K562 treated with DMSO at 1 percent for 48 hours (cell line): ENCODE measurements around the gene ITPA. TPM values are rescaled to one million over a fixed set of nuclear protein-coding genes. Genes with fewer than 3 reads are reported as not detected.

Experiments
- total RNA-seq: library from RNA; unstranded; fragments of 300-600 nt; gene quantifications from 2 replicates; pipeline ENCODE4 v1.2.3, GENCODE V29; 2022; ENCODE audit warnings: low replicate concordance; ENCODE audit errors: extremely low read depth

Gene ITPA
- not detected in 2 replicates for total RNA-seq

DNA sequence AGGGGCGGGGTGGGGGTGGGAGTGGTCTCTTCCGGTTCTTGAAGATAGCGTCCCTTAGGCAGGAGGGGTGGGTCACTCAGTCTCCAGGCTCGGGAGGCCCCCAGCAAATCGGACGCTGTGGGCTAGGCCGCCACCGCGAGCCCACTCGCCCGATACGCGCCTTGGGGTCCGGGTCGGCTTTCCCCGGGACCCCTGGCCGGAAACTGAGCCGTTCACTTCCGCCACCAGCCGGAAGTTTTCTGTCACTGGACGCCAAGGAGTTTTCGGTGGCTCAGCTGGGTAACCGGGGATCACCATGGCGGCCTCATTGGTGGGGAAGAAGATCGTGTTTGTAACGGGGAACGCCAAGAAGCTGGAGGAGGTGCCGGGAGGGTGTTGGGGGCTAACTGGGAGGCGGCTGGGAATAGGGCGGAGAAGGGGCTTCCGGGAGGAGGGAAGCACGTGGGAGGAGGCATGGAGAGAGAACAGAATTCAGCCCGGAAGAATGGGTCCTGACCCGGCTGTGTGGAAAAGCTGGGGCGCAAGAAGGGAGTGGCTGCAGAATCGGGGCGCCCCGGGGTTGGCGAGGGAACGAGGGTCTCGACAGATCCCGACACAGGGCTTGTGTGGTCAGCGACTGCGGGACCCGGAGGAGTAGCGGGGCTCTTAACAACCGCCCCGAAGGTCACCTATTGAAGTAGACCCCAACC lies at the start of gene ITPA:
TSS of gene ITPA (plus strand) at position 242 of the 689 bp plus-strand sequence. CDS start at position 296, 54 bp downstream.

DNA sequence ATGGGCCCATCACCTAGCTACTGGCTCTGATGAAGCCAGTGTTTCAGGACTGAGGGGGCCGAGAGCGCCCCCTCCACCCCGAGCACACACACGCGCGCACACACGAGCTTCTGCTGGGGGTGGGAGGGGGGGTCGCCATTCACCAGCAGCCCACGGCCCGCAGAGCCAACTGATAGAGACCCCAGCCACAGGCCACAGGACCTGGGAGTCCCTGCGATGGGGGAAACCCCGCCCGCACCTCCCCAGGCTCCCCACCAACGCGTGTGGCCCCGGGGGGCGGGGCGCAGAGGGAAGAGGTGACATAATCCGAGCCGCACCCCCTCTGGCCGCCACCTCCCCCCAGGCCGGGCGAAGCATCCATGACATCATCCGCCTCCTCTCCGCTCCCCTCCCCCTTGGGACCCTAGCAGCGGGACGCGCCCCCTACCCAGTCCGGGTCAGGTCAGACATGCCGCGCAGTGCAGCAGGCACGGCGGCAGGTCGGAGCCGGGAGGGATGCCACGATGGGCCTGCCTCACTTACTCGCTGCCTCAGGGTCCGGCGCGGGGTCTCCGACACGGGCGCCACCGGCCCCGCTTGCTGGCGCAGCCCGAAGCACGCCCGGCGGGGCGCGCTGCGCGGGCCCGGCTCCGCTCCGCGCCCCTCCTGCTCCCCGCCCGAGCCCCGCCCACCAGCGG lies 36.2 kb upstream of the ITPA start, which contains the start of gene LZTS3:
TSS of gene LZTS3 (minus strand) at position 617 of the 677 bp plus-strand sequence. CDS start 6,386 bp downstream, outside the sequence.

DNA sequence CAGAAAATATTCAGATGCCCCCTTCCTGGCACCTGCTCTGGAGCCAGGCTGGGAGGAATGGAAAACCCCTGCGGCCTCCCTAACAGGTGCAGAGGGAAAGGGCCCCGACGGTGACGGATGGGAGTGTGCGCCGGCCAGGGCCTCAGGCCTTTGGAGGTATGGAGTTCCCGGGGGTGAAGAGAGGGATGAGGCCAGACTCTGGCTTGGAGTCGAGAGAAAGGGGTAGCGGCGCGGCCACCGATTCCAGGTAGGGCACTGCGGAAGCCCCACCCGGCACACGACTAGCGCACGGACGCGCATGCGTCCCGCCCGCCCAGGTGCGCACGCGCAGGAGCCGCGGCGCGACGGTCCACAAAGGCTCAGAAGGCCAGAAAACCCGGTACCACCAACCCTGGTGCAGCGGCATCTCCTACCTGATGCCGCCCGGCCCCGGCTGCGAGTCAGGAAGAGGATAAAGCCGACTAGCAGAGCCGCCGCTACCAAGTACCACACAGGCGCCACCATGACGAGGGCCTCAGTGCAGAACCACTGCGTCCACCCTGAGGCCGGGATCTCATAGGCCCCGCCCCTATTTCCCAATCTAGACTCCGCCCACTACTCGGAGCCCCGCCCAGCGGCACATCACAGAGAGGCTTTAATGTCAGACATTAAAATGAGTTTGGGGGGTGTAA lies 5.0 kb upstream of the ITPA start, which contains the start of gene DDRGK1:
TSS of gene DDRGK1 (minus strand) at position 559 of the 671 bp plus-strand sequence. CDS start at position 504, 55 bp downstream.

DNA sequence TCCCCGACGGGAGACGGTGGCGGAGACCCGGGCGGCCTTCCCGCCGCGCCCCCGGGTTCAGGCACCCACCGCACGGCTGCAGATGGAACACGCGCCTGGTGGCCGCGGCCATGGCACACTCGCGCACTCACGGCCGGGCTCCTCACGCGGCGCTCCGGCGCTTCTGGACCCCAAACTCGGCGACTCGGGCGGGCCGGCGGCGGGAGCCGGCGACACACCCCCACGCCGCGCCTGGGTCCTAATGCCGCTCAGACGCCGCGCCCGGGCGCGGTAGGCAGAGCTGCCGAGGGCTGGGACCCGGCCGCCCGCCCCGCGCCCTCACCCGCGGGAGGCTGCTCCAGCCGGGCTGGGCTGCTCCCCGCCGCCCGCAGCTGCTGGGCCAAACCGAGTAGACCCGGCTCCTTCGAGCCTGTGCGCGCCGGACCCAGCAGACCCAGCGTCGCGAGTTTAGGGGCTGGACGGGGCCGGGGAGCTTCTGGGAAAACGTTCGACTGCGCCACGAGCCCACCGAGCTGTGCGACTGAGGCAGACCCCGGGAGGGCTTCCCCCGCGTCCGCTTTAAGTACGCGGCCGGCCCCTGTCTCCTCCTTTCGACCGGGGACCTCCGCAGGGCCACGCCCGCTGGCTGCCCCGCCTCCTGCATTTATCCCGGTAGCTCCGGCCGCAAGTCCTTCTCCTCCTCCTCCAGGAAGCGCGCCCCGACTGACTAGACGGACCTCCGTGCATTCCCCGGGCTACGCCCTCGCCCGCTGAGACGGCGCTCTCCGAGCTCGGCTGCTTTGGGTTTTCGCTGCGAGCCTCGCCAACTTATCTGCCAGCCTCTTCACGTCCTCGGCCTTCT lies 29.9 kb downstream of the ITPA start, which contains the start of gene SLC4A11:
TSS of gene SLC4A11 (minus strand) at position 165 of the 841 bp plus-strand sequence. CDS start at position 112, 53 bp downstream.

Other genes starting within 250 kb of the ITPA start
- gene GNRH2, start 165.9 kb upstream of the ITPA start, total RNA-seq, result not detected in 2 replicates
- gene MRPS26, start 163.4 kb upstream of the ITPA start, total RNA-seq, result not detected in 2 replicates
- gene OXT, start 137.9 kb upstream of the ITPA start, total RNA-seq, result not detected in 2 replicates
- gene AVP, start 124.8 kb upstream of the ITPA start, total RNA-seq, result not detected in 2 replicates
- gene FASTKD5, start 49.6 kb upstream of the ITPA start, total RNA-seq, result not detected in 2 replicates
- gene UBOX5, start 49.6 kb upstream of the ITPA start, total RNA-seq, result not detected in 2 replicates
- not detected in 2 replicates for gene LZTS3, start 35.9 kb upstream of the ITPA start, total RNA-seq
- not detected in 2 replicates for gene DDRGK1, start 4.8 kb upstream of the ITPA start, total RNA-seq
- not detected in 2 replicates for gene SLC4A11, start 29.7 kb downstream of the ITPA start, total RNA-seq
- gene DNAAF9, start 198.2 kb downstream of the ITPA start, total RNA-seq, result not detected in 2 replicates